Ishikawa (cell line): ENCODE data around the gene NDRG4.
A peak's percentile ranks its signal among the peaks of the same experiment; 100 is the strongest.

Experiments used
- CEBPB ChIP-seq: IDR thresholded peaks from 2 replicates; pipeline ENCODE4 v1.6.1; 2012
- CREB1 ChIP-seq: IDR thresholded peaks from 2 replicates; pipeline ENCODE4 v1.6.1; 2012; ENCODE audit warnings: low read depth
- EGR1 ChIP-seq: IDR thresholded peaks from 2 replicates; pipeline ENCODE4 v1.6.1; 2012
- EP300 ChIP-seq: IDR thresholded peaks from 2 replicates; pipeline ENCODE4 v1.6.1; 2012; ENCODE audit warnings: borderline replicate concordance
- FOXM1 ChIP-seq: IDR thresholded peaks from 2 replicates; pipeline ENCODE4 v1.6.1; 2012; ENCODE audit warnings: low read depth, borderline replicate concordance
- NFIC ChIP-seq: IDR thresholded peaks from 2 replicates; pipeline ENCODE4 v1.6.1; 2012
- RAD21 ChIP-seq: IDR thresholded peaks from 2 replicates; pipeline ENCODE4 v1.6.1; 2012; ENCODE audit warnings: low read depth
- TAF1 ChIP-seq: IDR thresholded peaks from 2 replicates; pipeline ENCODE4 v1.6.1; 2012; ENCODE audit warnings: low read depth, mild to moderate bottlenecking
- TCF12 ChIP-seq: IDR thresholded peaks from 2 replicates; pipeline ENCODE4 v1.6.1; 2012; ENCODE audit warnings: low read depth
- TEAD4 ChIP-seq: IDR thresholded peaks from 2 replicates; pipeline ENCODE4 v1.6.1; 2012
- YY1 ChIP-seq: IDR thresholded peaks from 2 replicates; pipeline ENCODE4 v1.6.1; 2012; ENCODE audit warnings: low read depth
- ZBTB7A ChIP-seq: IDR thresholded peaks from 2 replicates; pipeline ENCODE4 v1.6.1; 2012; ENCODE audit warnings: low read depth
- TF ChIP-seq, protein P1 (sequence below): IDR thresholded peaks from 2 replicates; pipeline ENCODE4 v1.6.1; 2012; ENCODE audit warnings: low read depth, mild to moderate bottlenecking
- TF ChIP-seq, protein P2 (sequence below): IDR thresholded peaks from 2 replicates; pipeline ENCODE4 v1.6.1; 2012
- TF ChIP-seq, protein P3 (sequence below): IDR thresholded peaks from 2 replicates; pipeline ENCODE4 v1.6.1; 2012

Gene NDRG4

DNA sequence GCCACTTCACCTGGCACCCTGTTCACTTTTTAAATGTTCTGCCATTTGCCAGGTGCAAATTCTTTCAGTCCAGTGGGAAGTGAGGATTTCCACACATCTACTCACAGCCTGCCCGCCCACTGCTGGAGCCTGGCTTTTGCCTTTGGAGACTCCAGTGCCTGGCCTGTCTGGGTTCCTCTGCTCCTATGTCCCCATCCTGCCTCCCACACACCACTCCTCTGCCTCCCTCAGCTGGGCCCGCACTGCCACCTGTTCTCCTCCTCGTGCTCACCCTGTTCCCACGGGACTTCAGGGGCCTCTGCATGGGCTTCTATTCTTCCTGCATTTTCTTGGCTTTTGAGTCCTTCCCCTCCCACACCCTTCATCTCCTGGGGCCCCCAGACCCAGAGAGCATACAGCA is 7.9 kb upstream of the NDRG4 start:
- TF ChIP-seq YY1: no peak
- TF ChIP-seq, protein P1, sequence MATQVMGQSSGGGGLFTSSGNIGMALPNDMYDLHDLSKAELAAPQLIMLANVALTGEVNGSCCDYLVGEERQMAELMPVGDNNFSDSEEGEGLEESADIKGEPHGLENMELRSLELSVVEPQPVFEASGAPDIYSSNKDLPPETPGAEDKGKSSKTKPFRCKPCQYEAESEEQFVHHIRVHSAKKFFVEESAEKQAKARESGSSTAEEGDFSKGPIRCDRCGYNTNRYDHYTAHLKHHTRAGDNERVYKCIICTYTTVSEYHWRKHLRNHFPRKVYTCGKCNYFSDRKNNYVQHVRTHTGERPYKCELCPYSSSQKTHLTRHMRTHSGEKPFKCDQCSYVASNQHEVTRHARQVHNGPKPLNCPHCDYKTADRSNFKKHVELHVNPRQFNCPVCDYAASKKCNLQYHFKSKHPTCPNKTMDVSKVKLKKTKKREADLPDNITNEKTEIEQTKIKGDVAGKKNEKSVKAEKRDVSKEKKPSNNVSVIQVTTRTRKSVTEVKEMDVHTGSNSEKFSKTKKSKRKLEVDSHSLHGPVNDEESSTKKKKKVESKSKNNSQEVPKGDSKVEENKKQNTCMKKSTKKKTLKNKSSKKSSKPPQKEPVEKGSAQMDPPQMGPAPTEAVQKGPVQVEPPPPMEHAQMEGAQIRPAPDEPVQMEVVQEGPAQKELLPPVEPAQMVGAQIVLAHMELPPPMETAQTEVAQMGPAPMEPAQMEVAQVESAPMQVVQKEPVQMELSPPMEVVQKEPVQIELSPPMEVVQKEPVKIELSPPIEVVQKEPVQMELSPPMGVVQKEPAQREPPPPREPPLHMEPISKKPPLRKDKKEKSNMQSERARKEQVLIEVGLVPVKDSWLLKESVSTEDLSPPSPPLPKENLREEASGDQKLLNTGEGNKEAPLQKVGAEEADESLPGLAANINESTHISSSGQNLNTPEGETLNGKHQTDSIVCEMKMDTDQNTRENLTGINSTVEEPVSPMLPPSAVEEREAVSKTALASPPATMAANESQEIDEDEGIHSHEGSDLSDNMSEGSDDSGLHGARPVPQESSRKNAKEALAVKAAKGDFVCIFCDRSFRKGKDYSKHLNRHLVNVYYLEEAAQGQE: no peak

DNA sequence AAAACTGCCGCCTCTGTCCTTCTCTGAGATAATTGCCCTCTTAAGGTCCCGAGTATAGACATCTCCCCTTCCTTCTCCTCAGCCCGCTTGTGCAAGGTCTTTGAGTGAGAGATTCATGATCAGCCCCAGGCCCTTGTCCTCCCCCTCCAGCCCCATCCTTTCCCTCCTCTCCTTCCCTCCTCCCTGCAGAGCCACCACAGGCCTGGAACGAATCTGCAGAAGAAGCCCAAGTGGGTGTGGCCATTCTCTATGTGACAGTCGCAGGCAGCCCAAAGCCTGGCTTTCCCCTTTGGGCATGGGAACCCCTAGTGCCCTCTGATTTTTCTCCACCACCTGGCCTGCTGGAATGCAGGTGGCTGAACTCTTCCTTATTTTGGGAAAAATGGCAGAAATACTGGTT is 7.2 kb upstream of the NDRG4 start:
- TF ChIP-seq, protein P1: no peak
- no peak for TF ChIP-seq EP300
- TF ChIP-seq ZBTB7A: no peak
- TF ChIP-seq, protein P2, sequence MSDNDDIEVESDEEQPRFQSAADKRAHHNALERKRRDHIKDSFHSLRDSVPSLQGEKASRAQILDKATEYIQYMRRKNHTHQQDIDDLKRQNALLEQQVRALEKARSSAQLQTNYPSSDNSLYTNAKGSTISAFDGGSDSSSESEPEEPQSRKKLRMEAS: no peak
- TF ChIP-seq EGR1: no peak
- TF ChIP-seq CREB1: no peak
- no peak for TF ChIP-seq TCF12
- TF ChIP-seq NFIC: no peak

DNA sequence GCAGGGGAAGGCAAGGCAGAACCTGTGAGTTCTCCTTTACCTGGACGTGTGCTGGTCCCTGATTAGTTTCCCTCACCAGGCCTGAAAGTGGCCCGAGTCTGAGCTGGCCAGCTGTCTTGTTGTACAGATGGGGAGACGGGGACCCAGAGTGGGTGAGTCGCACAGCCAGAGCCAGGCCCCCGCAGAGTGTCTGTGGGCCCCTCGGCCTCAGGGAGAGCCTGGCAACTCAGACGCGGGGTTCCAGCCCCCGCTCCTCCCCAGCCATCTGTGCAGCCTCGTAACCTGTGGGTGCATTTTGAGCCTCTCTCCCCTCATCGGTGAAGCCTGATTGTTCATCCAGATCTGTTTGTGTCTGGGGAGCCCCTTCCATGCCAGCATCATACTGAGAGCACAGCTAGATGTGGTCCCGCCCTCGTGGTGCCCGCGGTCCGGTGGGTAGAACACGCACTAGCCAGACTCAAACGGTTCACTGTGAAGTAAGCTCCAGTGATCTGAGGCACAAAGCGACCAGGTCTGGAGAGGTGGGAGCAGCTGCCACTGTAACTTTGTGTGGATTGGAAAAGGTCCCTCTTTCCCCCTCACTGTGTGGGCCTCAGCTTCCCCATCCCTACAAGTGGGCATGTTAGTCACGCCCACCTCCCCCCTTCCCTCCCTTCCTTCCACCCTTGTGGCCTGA is 6.0 kb upstream of the NDRG4 start:
- TF ChIP-seq EGR1: no peak
- TF ChIP-seq, protein P1: no peak
- TF ChIP-seq CEBPB: no peak
- TF ChIP-seq TCF12: no peak
- no peak for TF ChIP-seq CREB1
- no peak for TF ChIP-seq EP300
- TF ChIP-seq YY1: no peak
- no peak for TF ChIP-seq FOXM1
- no peak for TF ChIP-seq NFIC
- TF ChIP-seq, protein P3, sequence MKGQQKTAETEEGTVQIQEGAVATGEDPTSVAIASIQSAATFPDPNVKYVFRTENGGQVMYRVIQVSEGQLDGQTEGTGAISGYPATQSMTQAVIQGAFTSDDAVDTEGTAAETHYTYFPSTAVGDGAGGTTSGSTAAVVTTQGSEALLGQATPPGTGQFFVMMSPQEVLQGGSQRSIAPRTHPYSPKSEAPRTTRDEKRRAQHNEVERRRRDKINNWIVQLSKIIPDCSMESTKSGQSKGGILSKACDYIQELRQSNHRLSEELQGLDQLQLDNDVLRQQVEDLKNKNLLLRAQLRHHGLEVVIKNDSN: no peak
- no peak for TF ChIP-seq RAD21
- no peak for TF ChIP-seq TAF1
- no peak for TF ChIP-seq ZBTB7A
- TF ChIP-seq, protein P2: no peak
- no peak for TF ChIP-seq TEAD4

DNA sequence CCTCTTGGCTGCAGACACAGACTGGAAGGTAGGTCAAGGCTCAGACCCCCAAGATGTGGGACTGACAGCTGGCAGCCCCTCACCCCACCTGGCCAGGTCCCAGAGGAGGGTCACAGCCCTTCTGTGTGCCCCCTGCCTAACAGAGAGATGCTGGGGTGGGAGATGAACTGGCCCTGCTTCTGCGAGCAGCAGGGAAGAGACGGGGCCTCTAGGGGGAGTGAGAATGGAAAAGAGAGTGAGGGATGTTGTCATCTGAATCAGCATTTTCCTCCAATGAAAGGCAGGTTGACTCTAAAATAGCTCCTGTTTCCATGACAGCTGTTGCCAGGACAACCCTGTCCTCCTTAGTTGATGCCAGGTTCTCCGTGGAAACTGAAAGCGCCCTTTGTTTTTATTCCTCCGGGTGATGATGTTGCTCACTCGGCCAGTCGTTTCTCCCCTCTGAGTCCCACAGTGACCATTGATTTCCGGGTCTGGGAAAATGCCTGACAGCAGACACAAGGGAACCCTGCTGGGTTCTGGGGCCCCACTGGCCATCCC is 4.9 kb upstream of the NDRG4 start:
- TF ChIP-seq, protein P3: no peak
- TF ChIP-seq CEBPB (no peak), EGR1 (0 out of 2 replicates have a peak, but pooled peaks have one; percentile 15), FOXM1 (peak; percentile 88), NFIC (no peak), RAD21 (peak; percentile 37; the same call in 1 of the 2 replicates)
